Erythroblast (primary cell): Measurements from ENCODE around the gene OR51M1.

Experiments used
- GATA1 ChIP-seq: IDR thresholded peaks from 2 replicates; pipeline ENCODE4 v1.6.1; 2011; ENCODE audit warnings: low read depth, mild to moderate bottlenecking, control low read depth, low read length, moderate library complexity
- POLR2A ChIP-seq: IDR thresholded peaks from 2 replicates; pipeline ENCODE4 v1.6.1; 2011; ENCODE audit warnings: mild to moderate bottlenecking, low read length

DNA sequence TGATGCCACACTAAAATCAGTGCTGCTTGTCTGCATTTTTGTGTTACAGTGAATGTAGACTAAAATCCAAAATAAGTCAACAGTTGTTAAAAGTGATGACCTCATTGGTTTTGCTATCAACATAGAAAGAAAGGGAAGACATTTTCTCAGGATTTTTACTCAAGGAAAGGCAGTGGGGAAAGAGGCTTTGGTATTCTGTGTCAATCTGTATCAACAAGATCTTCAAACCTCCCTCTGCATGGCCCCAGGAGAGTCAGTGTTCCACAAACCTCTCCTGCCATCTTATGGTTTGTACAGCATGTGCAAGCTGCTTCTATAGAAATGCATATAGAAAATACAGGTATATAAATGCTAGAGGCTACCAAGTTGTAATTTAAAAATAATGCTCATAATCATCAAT, 13.8 kb upstream of the OR51M1 start:
- TF ChIP-seq POLR2A = no peak
- TF ChIP-seq GATA1 = no peak
